IPS-NIHi11 (cell line): Measurements from ENCODE around the gene SORCS1.
A peak's percentile ranks its signal among the peaks of the same experiment; 100 is the strongest.

Source experiments
- DNase-seq: peaks from one replicate; pipeline ENCODE4 v3.0.0; 2012; ENCODE audit warnings: mixed read lengths, low spot score

The SORCS1 gene

GRCh38 chr10:106991091-106991490 is 173.4 kb downstream of the SORCS1 start:
- DNase-seq = no peak

GRCh38 chr10:106987362-106987761 is 177.1 kb downstream of the SORCS1 start:
- DNase-seq = no peak

GRCh38 chr10:106982268-106982667 is 182.2 kb downstream of the SORCS1 start:
- DNase-seq = no peak

GRCh38 chr10:106981452-106982075 is 182.9 kb downstream of the SORCS1 start:
- no peak for DNase-seq

GRCh38 chr10:106980495-106981451 is 183.7 kb downstream of the SORCS1 start:
- DNase-seq = no peak

- no peak for DNase-seq
These were observed 185.8 kb downstream of the SORCS1 start for GRCh38 chr10:106978756-106979155.

GRCh38 chr10:106973716-106974115 is 190.8 kb downstream of the SORCS1 start:
- DNase-seq = no peak

- DNase-seq = no peak
These were observed 191.2 kb downstream of the SORCS1 start for GRCh38 chr10:106973288-106973687.

- DNase-seq = no peak
These were observed 192.1 kb downstream of the SORCS1 start for GRCh38 chr10:106972381-106972780.

- DNase-seq = no peak
These were observed 193.1 kb downstream of the SORCS1 start for GRCh38 chr10:106971411-106971831.

- DNase-seq = no peak
These were observed 197.1 kb downstream of the SORCS1 start for GRCh38 chr10:106967452-106967851.

- DNase-seq = no peak
These were observed 203.7 kb downstream of the SORCS1 start for GRCh38 chr10:106960812-106961211.

GRCh38 chr10:106959521-106959920 is 205.0 kb downstream of the SORCS1 start:
- no peak for DNase-seq

- DNase-seq = no peak
These were observed 205.7 kb downstream of the SORCS1 start for GRCh38 chr10:106958589-106959361.

GRCh38 chr10:106957823-106958588 is 206.5 kb downstream of the SORCS1 start:
- DNase-seq = no peak

- peak; percentile 5 for DNase-seq
These were observed 208.1 kb downstream of the SORCS1 start for GRCh38 chr10:106956216-106956915.

- no peak for DNase-seq
These were observed 209.4 kb downstream of the SORCS1 start for GRCh38 chr10:106955133-106955532.

GRCh38 chr10:106952033-106952432 is 212.5 kb downstream of the SORCS1 start:
- no peak for DNase-seq

- DNase-seq = no peak
These were observed 214.6 kb downstream of the SORCS1 start for GRCh38 chr10:106949680-106950478.

- DNase-seq = no peak
These were observed 216.9 kb downstream of the SORCS1 start for GRCh38 chr10:106947643-106948042.
